H1 (cell line): ENCODE measurements around the gene ADAMTS17. TPM values are rescaled to one million over a fixed set of nuclear protein-coding genes. Genes with fewer than 3 reads are reported as not detected.

Experiments used
- CTCF ChIA-PET: fragments of 300-600 bp; sonication (Branson Sonifier 250); formaldehyde crosslinking; loops from one replicate; lab custom pipeline; 2021; ENCODE audit not compliant: partially characterized antibody; lab: Charles Lee
- POLR2A ChIA-PET: fragments of 300-600 bp; sonication (Branson Sonifier 250); formaldehyde crosslinking; loops from one replicate; lab custom pipeline; 2021; ENCODE audit warnings: inconsistent platforms; ENCODE audit not compliant: partially characterized antibody; lab: Charles Lee
- DNase-seq, 2 experiments: peaks; one replicate each; pipeline versions ENCODE4 v3.0.0 to v3.0.0-alpha.2; 2010 to 2022; ENCODE audit warnings: low spot score in 2 of 2, low read depth in 1 of 2, mixed read lengths in 1 of 2
- FAIRE-seq: peaks from 2 replicates; lab custom pipeline; 2011; peaks lifted over from hg19 to GRCh38; lab: Jason Lieb, UNC
- H2AFZ ChIP-seq: 2 replicates; pipeline ENCODE4 v1.8.1; 2012; ENCODE audit warnings: low read length, inconsistent platforms
- H2AK5ac ChIP-seq: 2 replicates; pipeline ENCODE4 v1.6.1; 2013; ENCODE audit warnings: low read depth, low read length
- H2BK120ac ChIP-seq: replicated peaks from 2 replicates; pipeline ENCODE3; 2013; ENCODE audit warnings: low read depth, low read length, inconsistent platforms
- H2BK12ac ChIP-seq: 2 replicates; pipeline ENCODE4 v1.6.1; 2013; ENCODE audit warnings: low read depth, low read length
- H2BK15ac ChIP-seq: 2 replicates; pipeline ENCODE4 v1.6.1; 2013; ENCODE audit warnings: low read length
- H2BK20ac ChIP-seq: 2 replicates; pipeline ENCODE4 v1.6.1; 2013; ENCODE audit warnings: low read length
- H2BK5ac ChIP-seq: 2 replicates; pipeline ENCODE4 v1.6.1; 2013; ENCODE audit warnings: low read depth, low read length
- H3K14ac ChIP-seq: 2 replicates; pipeline ENCODE4 v1.6.1; 2013; ENCODE audit warnings: inconsistent platforms; ENCODE audit not compliant: insufficient read length
- H3K18ac ChIP-seq: 2 replicates; pipeline ENCODE4 v1.6.1; 2013; ENCODE audit warnings: low read length; ENCODE audit errors: extremely low read depth
- H3K23ac ChIP-seq: 2 replicates; pipeline ENCODE4 v1.6.1; 2013; ENCODE audit warnings: inconsistent platforms; ENCODE audit not compliant: insufficient read length
- H3K23me2 ChIP-seq: 2 replicates; pipeline ENCODE4 v1.6.1; 2013; ENCODE audit warnings: low read depth, low read length
- H3K27ac ChIP-seq: 2 replicates; pipeline ENCODE4 v1.6.1; 2011; ENCODE audit warnings: low read depth, low read length, inconsistent platforms
- H3K27me3 ChIP-seq, 4 experiments: replicated peaks in 1 of 4; 1 replicate in 1 of 4; 2 replicates in 3 of 4; pipeline versions ENCODE4 v1.6.1 to v1.8.1; 2011 to 2013; ENCODE audit warnings: low read length in 3 of 4, mild to moderate bottlenecking in 3 of 4, inconsistent platforms in 2 of 4, mixed read lengths in 2 of 4, moderate library complexity in 1 of 4; ENCODE audit not compliant: control insufficient read depth in 3 of 4, insufficient read depth in 3 of 4; ENCODE audit errors: extremely low read depth in 1 of 4
- H3K36me3 ChIP-seq, 4 experiments: 2 replicates each; pipeline versions ENCODE4 v1.6.1 to v1.8.1; 2011 to 2013; ENCODE audit warnings: mild to moderate bottlenecking in 4 of 4, low read length in 3 of 4, moderate library complexity in 2 of 4, control low read depth in 1 of 4, inconsistent platforms in 1 of 4; ENCODE audit not compliant: insufficient read depth in 4 of 4, control insufficient read depth in 2 of 4
- H3K4ac ChIP-seq: replicated peaks from 2 replicates; pipeline ENCODE3; 2013; ENCODE audit warnings: low read length, low read depth, mixed read lengths, inconsistent platforms; ENCODE audit not compliant: insufficient read length
- H3K4me1 ChIP-seq, 4 experiments: replicated peaks in 1 of 4; 1 replicate in 1 of 4; 2 replicates in 3 of 4; pipeline versions ENCODE4 v1.6.1 to v1.8.1; 2011 to 2013; ENCODE audit warnings: low read length in 3 of 4, inconsistent platforms in 2 of 4, mixed read lengths in 1 of 4; ENCODE audit not compliant: insufficient read depth in 4 of 4, control insufficient read depth in 3 of 4
- H3K4me2 ChIP-seq, 2 experiments: 2 replicates each; pipeline versions ENCODE4 v1.6.1 to v1.8.1; 2011 to 2013; ENCODE audit warnings: low read depth in 2 of 2, low read length in 2 of 2, control low read depth in 1 of 2, inconsistent platforms in 1 of 2, mild to moderate bottlenecking in 1 of 2; ENCODE audit not compliant: insufficient read depth in 1 of 2
- H3K4me3 ChIP-seq, 4 experiments: fragments of 200-600, 300-600 bp in 1 of 4; sonication (generic), shearing (Covaris generic), sonication (Bioruptor Twin) in 1 of 4; 2 replicates each; pipeline versions ENCODE4 v1.5.1 to v1.8.1; 2011 to 2016; ENCODE audit warnings: low read length in 4 of 4, low read depth in 3 of 4, control low read depth in 2 of 4, inconsistent platforms in 2 of 4, mild to moderate bottlenecking in 2 of 4, mixed read lengths in 1 of 4, moderate library complexity in 1 of 4; ENCODE audit not compliant: insufficient read depth in 2 of 4; ENCODE audit errors: extremely low read depth in 1 of 4
- H3K56ac ChIP-seq: replicated peaks from 2 replicates; pipeline ENCODE3; 2013; ENCODE audit warnings: low read depth, mild to moderate bottlenecking, mixed read lengths, low read length, inconsistent platforms; ENCODE audit not compliant: insufficient read length
- H3K79me1 ChIP-seq: 2 replicates; pipeline ENCODE4 v1.6.1; 2013; ENCODE audit warnings: low read depth, low read length, control low read depth
- H3K79me2 ChIP-seq, 2 experiments: 2 replicates each; pipeline versions ENCODE4 v1.6.1 to v1.8.1; 2012 to 2013; ENCODE audit warnings: low read length in 2 of 2, mild to moderate bottlenecking in 2 of 2, inconsistent platforms in 1 of 2; ENCODE audit not compliant: insufficient read depth in 2 of 2, control insufficient read depth in 1 of 2
- H3K9ac ChIP-seq, 4 experiments: replicated peaks in 1 of 4; 1 replicate in 1 of 4; 2 replicates in 3 of 4; pipeline versions ENCODE4 v1.6.1 to v1.8.1; 2011 to 2013; ENCODE audit warnings: low read depth in 3 of 4, low read length in 3 of 4, control low read depth in 2 of 4, mild to moderate bottlenecking in 2 of 4, moderate library complexity in 2 of 4, inconsistent platforms in 1 of 4; ENCODE audit errors: extremely low read depth in 1 of 4
- H3K9me3 ChIP-seq, 2 experiments: 2 replicates each; pipeline versions ENCODE4 v1.6.1 to v1.8.1; 2012 to 2013; ENCODE audit warnings: mild to moderate bottlenecking in 2 of 2, moderate library complexity in 2 of 2, control low read depth in 1 of 2, inconsistent platforms in 1 of 2, low read depth in 1 of 2, low read length in 1 of 2, mixed read lengths in 1 of 2; ENCODE audit not compliant: insufficient read depth in 2 of 2
- H4K20me1 ChIP-seq, 2 experiments: replicated peaks in 1 of 2; 2 replicates each; pipeline versions ENCODE3 to v1.8.1; 2011 to 2013; ENCODE audit warnings: inconsistent platforms in 2 of 2, low read length in 2 of 2, mild to moderate bottlenecking in 1 of 2; ENCODE audit not compliant: insufficient read depth in 2 of 2, control insufficient read depth in 1 of 2
- H4K5ac ChIP-seq: 2 replicates; pipeline ENCODE4 v1.6.1; 2013; ENCODE audit warnings: low read length, low read depth, mixed read lengths, inconsistent platforms; ENCODE audit not compliant: insufficient read length
- H4K8ac ChIP-seq: 2 replicates; pipeline ENCODE4 v1.8.0; 2013; ENCODE audit warnings: mild to moderate bottlenecking, moderate library complexity, low read length, inconsistent platforms; ENCODE audit not compliant: insufficient read depth; ENCODE audit errors: extremely low read depth
- H4K91ac ChIP-seq: replicated peaks from 2 replicates; pipeline ENCODE3; 2013; ENCODE audit warnings: low read length, mixed read lengths, inconsistent platforms; ENCODE audit not compliant: insufficient read length
- BCL11A ChIP-seq, 2 experiments: IDR thresholded peaks; one replicate each; pipeline ENCODE4 v1.6.1; 2011; ENCODE audit warnings: low read depth in 2 of 2, low read length in 2 of 2, mild to moderate bottlenecking in 2 of 2
- CHD1 ChIP-seq: IDR thresholded peaks from 2 replicates; pipeline ENCODE4 v1.6.1; 2012; ENCODE audit warnings: low read depth, low read length, improper control_type of control experiment
- CHD2 ChIP-seq: IDR thresholded peaks from 2 replicates; pipeline ENCODE4 v1.6.1; 2012; ENCODE audit warnings: low read length, improper control_type of control experiment
- CREB1 ChIP-seq: IDR thresholded peaks from 2 replicates; pipeline ENCODE4 v1.6.1; 2012; ENCODE audit warnings: inconsistent platforms
- JUN ChIP-seq: IDR thresholded peaks from 2 replicates; pipeline ENCODE4 v1.6.1; 2011; ENCODE audit warnings: low read depth, mild to moderate bottlenecking, improper control_type of control experiment, low read length
- NANOG ChIP-seq: IDR thresholded peaks from 2 replicates; pipeline ENCODE4 v1.6.1; 2011; ENCODE audit warnings: low read length, low read depth, mild to moderate bottlenecking, inconsistent platforms; ENCODE audit not compliant: insufficient read depth, poor library complexity, severe bottlenecking
- SUZ12 ChIP-seq: fragments of 200-600 bp; sonication (generic); IDR thresholded peaks from 2 replicates; pipeline ENCODE4 v1.6.1; 2012; ENCODE audit warnings: mild to moderate bottlenecking, inconsistent platforms, low read length, moderate library complexity, mixed read lengths
- ZNF274 ChIP-seq: IDR thresholded peaks from 2 replicates; pipeline ENCODE4 v1.7.0; 2012; ENCODE audit warnings: low read length, borderline replicate concordance; ENCODE audit errors: extremely low read depth
- WGBS, 2 experiments: shearing (Covaris generic) in 1 of 2; methylation state at CpG; one replicate each; pipeline versions ENCODE4 v1.1.6 to v1.1.7; 2013 to 2015; ENCODE audit warnings: low lambda C conversion rate in 2 of 2, mixed read lengths in 2 of 2, inconsistent platforms in 1 of 2, low coverage in 1 of 2, missing lambda C conversion rate in 1 of 2; ENCODE audit not compliant: insufficient replicate concordance in 2 of 2, insufficient coverage in 1 of 2, insufficient read length in 1 of 2; ENCODE audit errors: extremely low coverage in 1 of 2, missing lambda C conversion rate in 1 of 2; 5-methylcytosine and 5-hydroxymethylcytosine counted together
- polyA plus RNA-seq, 7 experiments: library from polyadenylated mRNA; depleted of rRNA in 3 of 7; stranded (reverse) in 5 of 7; unstranded in 2 of 7; fragments of >200 nt in 5 of 7; fragments of 200-250 nt in 2 of 7; gene quantifications; 1 replicate in 5 of 7; 2 replicates in 1 of 7; 4 replicates in 1 of 7; pipeline versions ENCODE4 v1.2.1 to v1.2.3, GENCODE V29; 2011 to 2013; ENCODE audit warnings: missing spikeins in 2 of 7, mixed read lengths in 2 of 7
- total RNA-seq: library from RNA; stranded (reverse); fragmentation: NEBNext Ultra II Directional; extraction: Animal tissue kit (Norgen Biotek cat#: 25700); gene quantifications from 2 replicates; pipeline ENCODE4 v1.2.1, GENCODE V29; 2021

The ADAMTS17 gene
- total and polyA plus RNA-seq, 2 of the 8 experiments (the other 6 are each of a cell fraction or from before 2014, with no cell fraction given): 0.51 to 1.7 TPM

- H3K18ac ChIP-seq: no peak overlapping the region
These were observed 303.0 kb downstream of the ADAMTS17 start for GRCh38 chr15:100038736-100039135.

More at GRCh38 chr15:100038736-100039135, 303.0 kb downstream of the ADAMTS17 start:
- Histone ChIP-seq H3K23me2 (no peaks in the 10 kb centered on the region), H3K9me3 (no peaks in the 10 kb centered on the region), H3K14ac (no peak overlapping the region), H4K8ac (no peak overlapping the region), H4K5ac (no peak overlapping the region), H2BK12ac (no peak overlapping the region), H3K56ac (no peak overlapping the region), H2AFZ (no peak overlapping the region), H3K79me2 (no peaks in the 10 kb centered on the region), H3K27me3 (no peaks in the 10 kb centered on the region), H3K4me3 (no peak overlapping the region), H3K4me1 (no peaks in the 10 kb centered on the region), H3K4ac (no peak overlapping the region), H2BK120ac (no peak overlapping the region), H3K79me1 (no peaks in the 10 kb centered on the region), H4K91ac (no peak overlapping the region), H2BK5ac (no peak overlapping the region), H3K23ac (no peak overlapping the region), H2BK20ac (no peak overlapping the region), H2AK5ac (no peak overlapping the region), H3K27ac (no peak overlapping the region), H2BK15ac (no peak overlapping the region), H3K36me3 (no peaks in the 10 kb centered on the region), H4K20me1 (no peaks in the 10 kb centered on the region), H3K9ac (no peak overlapping the region), H3K4me2 (no peak overlapping the region)
- TF ChIP-seq NANOG (no peak), CHD1 (no peak), CREB1 (no peak), ZNF274 (no peak), JUN (no peak), CHD2 (no peak), BCL11A (IDR thresholded peaks at IDR 0.05; ENCODE audit: low read depth in 2 of 2, low read length in 2 of 2) (no peak), SUZ12 (no peak)
- DNase-seq (no peak), FAIRE-seq (no peak)
- ChIA-PET POLR2A (no interaction called here), CTCF (no interaction called here)
- WGBS, 2 experiments: 84% methylated on average over 5 of the region's 5 CpGs; no CpG with 5 or more reads in 1 of the 2 experiments
